Caco-2 (cell line): ENCODE data around the gene LMTK2. TPM values are rescaled to one million over a fixed set of nuclear protein-coding genes. Genes with fewer than 3 reads are reported as not detected.

Source experiments
- BruUV-seq: library from RNA; stranded (reverse); fragments of 400-500 nt; replicated peaks from 2 replicates; lab custom pipeline; 2021; lab: Mats Ljungman, UMichigan
- CTCF ChIA-PET: fragments of 300-600 bp; sonication (Branson Sonifier 250); formaldehyde crosslinking; loops from one replicate; lab custom pipeline; 2022; ENCODE audit warnings: antibody characterized with exemption; lab: Charles Lee
- POLR2A ChIA-PET: fragments of 300-600 bp; sonication (Branson Sonifier 250); formaldehyde crosslinking; loops from one replicate; lab custom pipeline; 2022; ENCODE audit warnings: antibody characterized with exemption; lab: Charles Lee
- DNase-seq, 2 experiments: peaks; one replicate each; pipeline versions ENCODE4 v3.0.0 to v3.0.0-alpha.2; 2020 to 2022
- H3K27me3 ChIP-seq: replicated peaks from 2 replicates; pipeline ENCODE4 v1.6.0; 2011; ENCODE audit warnings: low read length; ENCODE audit not compliant: control insufficient read depth, insufficient read depth
- H3K36me3 ChIP-seq: 2 replicates; pipeline ENCODE4 v1.5.1; 2011; ENCODE audit warnings: low read length; ENCODE audit not compliant: control insufficient read depth, insufficient read depth
- H3K4me1 ChIP-seq: fragments of 250-450 bp; sonication (Bioruptor Pico); 2 replicates; pipeline ENCODE4 v1.5.1; 2020; ENCODE audit warnings: mild to moderate bottlenecking
- H3K4me3 ChIP-seq: 2 replicates; pipeline ENCODE4 v1.5.1; 2011; ENCODE audit warnings: low read depth, mild to moderate bottlenecking, control low read depth, low read length
- H3K9me3 ChIP-seq: fragments of 250-450 bp; sonication (Bioruptor Pico); 2 replicates; pipeline ENCODE4 v1.5.1; 2020; ENCODE audit warnings: mild to moderate bottlenecking, moderate library complexity
- H3K27ac Mint-ChIP-seq: one replicate; pipeline ENCODE4 v1.8.0; 2022; ENCODE audit warnings: mixed read lengths; ENCODE audit not compliant: unreplicated experiment
- H3K27me3 Mint-ChIP-seq: one replicate; pipeline ENCODE4 v1.8.0; 2022; ENCODE audit warnings: mixed read lengths; ENCODE audit not compliant: insufficient read depth, unreplicated experiment
- H3K36me3 Mint-ChIP-seq: one replicate; pipeline ENCODE4 v1.8.0; 2022; ENCODE audit warnings: mild to moderate bottlenecking, mixed read lengths; ENCODE audit not compliant: insufficient read depth, unreplicated experiment
- H3K4me1 Mint-ChIP-seq: one replicate; pipeline ENCODE4 v1.8.0; 2022; ENCODE audit warnings: low read depth, mixed read lengths; ENCODE audit not compliant: unreplicated experiment
- H3K4me3 Mint-ChIP-seq: one replicate; pipeline ENCODE4 v1.8.0; 2022; ENCODE audit warnings: mild to moderate bottlenecking, moderate library complexity, mixed read lengths; ENCODE audit not compliant: unreplicated experiment
- H3K9me3 Mint-ChIP-seq: one replicate; pipeline ENCODE4 v1.8.0; 2022; ENCODE audit warnings: mixed read lengths; ENCODE audit not compliant: unreplicated experiment
- CTCF ChIP-seq, 2 experiments: fragments of 200-600 bp in 1 of 2; IDR thresholded peaks; 1 replicate in 1 of 2; 2 replicates in 1 of 2; pipeline versions ENCODE4 v1.5.1 to v1.8.0; 2011 to 2022; ENCODE audit warnings: antibody characterized with exemption in 1 of 2, control low read depth in 1 of 2, inconsistent platforms in 1 of 2, low read depth in 1 of 2, low read length in 1 of 2, mild to moderate bottlenecking in 1 of 2, moderate library complexity in 1 of 2; ENCODE audit not compliant: insufficient read depth in 1 of 2, severe bottlenecking in 1 of 2, unreplicated experiment in 1 of 2
- intact Hi-C: fragments of 100-400 bp; cut with micrococcal nuclease; formaldehyde crosslinking; loops from one replicate; pipeline ENCODE4 v1.10.0; 2022; ENCODE audit not compliant: unreplicated experiment
- total RNA-seq: library from RNA; stranded (reverse); gene quantifications from 2 replicates; pipeline ENCODE4 v1.2.3, GENCODE V29; 2022

Gene LMTK2
- total RNA-seq, 1 experiment from 2014 or later, result 21.9 TPM

- no peak for TF ChIP-seq CTCF (IDR thresholded peaks at IDR 0.05; ENCODE audit: insufficient read depth in 1 of 2, low read depth in 1 of 2, low read length in 1 of 2, severe bottlenecking in 1 of 2, unreplicated experiment in 1 of 2)
- ChIA-PET POLR2A (no interaction called here), CTCF (no interaction called here)
- H3K27me3 ChIP-seq, result no peaks in the 10 kb centered on the region
- BruUV-seq, result no TSS peak
- DNase-seq, result no peak
- no peaks in the 10 kb centered on the region for H3K27me3 Mint-ChIP-seq
- no peaks in the 10 kb centered on the region for H3K4me1 ChIP-seq
- H3K36me3 ChIP-seq, result no peaks in the 10 kb centered on the region; the same call in 1 of the 2 replicates
- H3K36me3 Mint-ChIP-seq, result peaks cover 21% of the 10 kb centered on the region
- no peak overlapping the region for H3K27ac Mint-ChIP-seq
- intact Hi-C loops, result no loop called here
- H3K4me1 Mint-ChIP-seq, result peaks cover 6% of the 10 kb centered on the region
- H3K9me3 ChIP-seq, result no peaks in the 10 kb centered on the region
- H3K4me3 Mint-ChIP-seq, result no peak overlapping the region
- no peaks in the 10 kb centered on the region for H3K9me3 Mint-ChIP-seq
- no peak overlapping the region for H3K4me3 ChIP-seq
Observed at GRCh38 chr7:98199131-98199530, 92.5 kb downstream of the LMTK2 start.

- intact Hi-C loops, result no loop called here
- CTCF ChIA-PET, result no interaction called here
- Histone ChIP-seq H3K4me1 (peaks cover 7% of the 10 kb centered on the region), H3K4me3 (no peak overlapping the region), H3K9me3 (no peaks in the 10 kb centered on the region), H3K27me3 (no peaks in the 10 kb centered on the region), H3K36me3 (peaks cover 2% of the 10 kb centered on the region)
- no peak for TF ChIP-seq CTCF (IDR thresholded peaks at IDR 0.05; ENCODE audit: insufficient read depth in 1 of 2, low read depth in 1 of 2, low read length in 1 of 2, severe bottlenecking in 1 of 2, unreplicated experiment in 1 of 2)
- Mint-ChIP-seq H3K9me3 (no peaks in the 10 kb centered on the region), H3K4me1 (peaks cover 13% of the 10 kb centered on the region), H3K4me3 (no peak overlapping the region), H3K27me3 (no peaks in the 10 kb centered on the region), H3K36me3 (peaks cover 29% of the 10 kb centered on the region), H3K27ac (no peak overlapping the region)
- POLR2A ChIA-PET, result no interaction called here
- no peak for DNase-seq
- BruUV-seq, result no TSS peak
Observed at GRCh38 chr7:98200364-98200763, 93.7 kb downstream of the LMTK2 start.

- peaks cover 39% of the 10 kb centered on the region for H3K36me3 Mint-ChIP-seq
- no peak overlapping the region for H3K4me3 ChIP-seq
- intact Hi-C loops, result no loop called here
- POLR2A ChIA-PET, result no interaction called here
- H3K27me3 ChIP-seq, result no peaks in the 10 kb centered on the region
- CTCF ChIA-PET, result no interaction called here
- H3K27me3 Mint-ChIP-seq, result no peaks in the 10 kb centered on the region
- BruUV-seq, result no TSS peak
- TF ChIP-seq CTCF (IDR thresholded peaks at IDR 0.05; ENCODE audit: insufficient read depth in 1 of 2, low read depth in 1 of 2, low read length in 1 of 2, severe bottlenecking in 1 of 2, unreplicated experiment in 1 of 2), result no peak
- H3K9me3 Mint-ChIP-seq, result no peaks in the 10 kb centered on the region
- peaks cover 7% of the 10 kb centered on the region for H3K4me1 ChIP-seq
- no peak overlapping the region for H3K27ac Mint-ChIP-seq
- no peak overlapping the region for H3K4me3 Mint-ChIP-seq
- peaks cover 7% of the 10 kb centered on the region for H3K4me1 Mint-ChIP-seq
- peaks cover 2% of the 10 kb centered on the region for H3K36me3 ChIP-seq
- DNase-seq, result no peak
- H3K9me3 ChIP-seq, result no peaks in the 10 kb centered on the region
Observed at GRCh38 chr7:98202367-98203195, 95.9 kb downstream of the LMTK2 start.
